HEK293T (cell line): ENCODE measurements around the gene TRAF2.

Source experiments
- BHLHE40 ChIP-seq: fragments of 450-650 bp; IDR thresholded peaks from 2 replicates; pipeline ENCODE4 v1.6.1; 2016; ENCODE audit warnings: mild to moderate bottlenecking, moderate library complexity, borderline replicate concordance
- CTBP1 ChIP-seq: fragments of 450-650 bp; IDR thresholded peaks from 2 replicates; pipeline ENCODE4 v1.6.1; 2016; ENCODE audit warnings: borderline replicate concordance
- ELF4 ChIP-seq: fragments of 450-650 bp; IDR thresholded peaks from 2 replicates; pipeline ENCODE4 v1.6.1; 2017; ENCODE audit warnings: antibody characterized with exemption
- FOXA1 ChIP-seq: fragments of 450-650 bp; IDR thresholded peaks from 2 replicates; pipeline ENCODE4 v1.6.1; 2016; ENCODE audit warnings: mild to moderate bottlenecking
- FOXK2 ChIP-seq: fragments of 450-650 bp; IDR thresholded peaks from 2 replicates; pipeline ENCODE4 v1.6.1; 2016; ENCODE audit warnings: mild to moderate bottlenecking
- FOXM1 ChIP-seq: fragments of 450-650 bp; IDR thresholded peaks from 2 replicates; pipeline ENCODE4 v1.6.1; 2017; ENCODE audit warnings: mild to moderate bottlenecking, borderline replicate concordance
- HDGF ChIP-seq: fragments of 450-650 bp; IDR thresholded peaks from 2 replicates; pipeline ENCODE4 v1.6.1; 2017; ENCODE audit warnings: antibody characterized with exemption, borderline replicate concordance
- L3MBTL2 ChIP-seq: fragments of 450-650 bp; conservative IDR thresholded peaks from 2 replicates; pipeline ENCODE4 v1.6.1; 2016; ENCODE audit warnings: mild to moderate bottlenecking
- LEF1 ChIP-seq: fragments of 450-650 bp; IDR thresholded peaks from 2 replicates; pipeline ENCODE4 v1.6.1; 2017; ENCODE audit warnings: mild to moderate bottlenecking, borderline replicate concordance
- NFRKB ChIP-seq: fragments of 450-650 bp; IDR thresholded peaks from 2 replicates; pipeline ENCODE4 v1.6.1; 2016; ENCODE audit warnings: mild to moderate bottlenecking, moderate library complexity
- SP1 ChIP-seq: fragments of 450-650 bp; IDR thresholded peaks from 2 replicates; pipeline ENCODE4 v1.6.1; 2017
- SUZ12 ChIP-seq: fragments of 450-650 bp; IDR thresholded peaks from 2 replicates; pipeline ENCODE4 v1.6.1; 2016; ENCODE audit warnings: mild to moderate bottlenecking
- TF ChIP-seq, protein P1 (sequence below): fragments of 450-650 bp; IDR thresholded peaks from 2 replicates; pipeline ENCODE4 v1.6.1; 2016

DNA sequence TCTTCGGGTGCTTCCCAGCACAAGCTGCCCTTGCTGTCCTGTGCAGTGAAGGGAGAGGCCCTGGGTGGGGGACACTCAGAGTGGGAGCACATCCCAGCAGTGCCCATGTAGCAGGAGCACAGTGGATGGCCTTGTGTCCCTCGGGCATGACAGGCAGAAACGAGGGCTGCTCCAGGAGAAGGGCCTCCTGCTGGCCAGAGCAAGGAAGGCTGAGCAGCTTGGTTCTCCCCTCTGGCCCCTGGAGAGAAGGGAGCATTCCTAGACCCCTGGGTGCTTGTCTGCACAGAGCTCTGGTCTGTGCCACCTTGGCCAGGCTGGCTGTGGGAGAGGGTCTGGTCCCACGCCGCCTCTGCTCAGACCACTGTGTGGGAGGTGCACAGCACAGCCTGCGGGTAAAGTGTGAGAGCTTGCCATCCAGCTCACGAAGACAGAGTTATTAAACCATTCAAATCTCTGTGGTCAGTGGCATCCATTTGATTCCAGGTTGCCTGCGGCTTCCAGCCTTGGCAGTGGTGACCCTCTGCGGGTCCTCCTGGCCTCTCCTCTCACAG is 39.9 kb downstream of the TRAF2 start:
- TF ChIP-seq SUZ12 (no peak), L3MBTL2 (no peak), SP1 (no peak), CTBP1 (no peak), NFRKB (no peak), ELF4 (no peak), FOXK2 (no peak), HDGF (no peak), FOXM1 (no peak), BHLHE40 (no peak), FOXA1 (no peak), LEF1 (no peak)
- TF ChIP-seq, protein P1, sequence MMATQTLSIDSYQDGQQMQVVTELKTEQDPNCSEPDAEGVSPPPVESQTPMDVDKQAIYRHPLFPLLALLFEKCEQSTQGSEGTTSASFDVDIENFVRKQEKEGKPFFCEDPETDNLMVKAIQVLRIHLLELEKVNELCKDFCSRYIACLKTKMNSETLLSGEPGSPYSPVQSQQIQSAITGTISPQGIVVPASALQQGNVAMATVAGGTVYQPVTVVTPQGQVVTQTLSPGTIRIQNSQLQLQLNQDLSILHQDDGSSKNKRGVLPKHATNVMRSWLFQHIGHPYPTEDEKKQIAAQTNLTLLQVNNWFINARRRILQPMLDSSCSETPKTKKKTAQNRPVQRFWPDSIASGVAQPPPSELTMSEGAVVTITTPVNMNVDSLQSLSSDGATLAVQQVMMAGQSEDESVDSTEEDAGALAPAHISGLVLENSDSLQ: no peak
